Spleen (tissue), 7 donors: Measurements from ENCODE around the gene SLC44A1.

Source experiments
- CTCF ChIP-seq, 11 experiments: fragments of 200-600 bp in 7 of 11; fragments of 450-650 bp in 4 of 11; sonication (generic) in 4 of 11; IDR thresholded peaks in 8 of 11; conservative IDR thresholded peaks in 3 of 11; 1 replicate in 7 of 11; 2 replicates in 4 of 11; pipeline versions ENCODE4 v1.4.0 to v1.8.0; 2016 to 2021; ENCODE audit warnings: antibody characterized with exemption in 11 of 11, inconsistent platforms in 4 of 11, mild to moderate bottlenecking in 1 of 11
- POLR2A ChIP-seq, 3 donors: fragments of 450-650 bp; IDR thresholded peaks; one replicate each; pipeline ENCODE4 v1.5.1; 2017; ENCODE audit warnings: antibody characterized with exemption in 3 of 3, mild to moderate bottlenecking in 1 of 3
- POLR2AphosphoS5 ChIP-seq, 3 donors: sonication (generic); formaldehyde crosslinking; IDR thresholded peaks; one replicate each; pipeline ENCODE4 v1.5.1; 2017; ENCODE audit warnings: antibody characterized with exemption in 3 of 3
- donor health status: DM: no; HTN: no; CAD: no; lungs with moderate emphysema.
- donor health status: DM: no; HTN: no; CAD: no.
- donor health status: DM: no; HTN: no; CAD: no.

GRCh38 chr9:105248691-105249090 is 4.2 kb downstream of the SLC44A1 start:
- TF ChIP-seq CTCF (IDR thresholded peaks at IDR 0.05 in 8 of 11, conservative IDR thresholded peaks at IDR 0.05 in 3 of 11) (no peak), POLR2A (IDR thresholded peaks at IDR 0.05) (no peak), POLR2AphosphoS5 (IDR thresholded peaks at IDR 0.05) (no peak)
